ENCODE measurements around the gene RHBG.
"Not testable (repeated sequence)": the region's sequence is repeated elsewhere in the genome, so short reads cannot be mapped to it uniquely, and the experiment has no call there.

The RHBG gene

GRCh38 chr1:156359973-156360372, 9.0 kb upstream of the RHBG start:
- no peak for DNase-seq (ENCODE audit: low read depth in 2 of 2)

GRCh38 chr1:156360534-156360933, 8.5 kb upstream of the RHBG start:
- DNase-seq (ENCODE audit: low read depth in 2 of 2): no peak

- DNase-seq (ENCODE audit: low read depth in 2 of 2): no peak
These were observed 3.3 kb upstream of the RHBG start for GRCh38 chr1:156365754-156366153.

GRCh38 chr1:156366378-156367166, 2.4 kb upstream of the RHBG start:
- no peak for DNase-seq (ENCODE audit: low read depth in 2 of 2)

GRCh38 chr1:156367383-156368156, 1.4 kb upstream of the RHBG start:
- DNase-seq (ENCODE audit: low read depth in 2 of 2): no peak

GRCh38 chr1:156368157-156368658, 803 bp upstream of the RHBG start:
- DNase-seq (ENCODE audit: low read depth in 2 of 2): no peak

- DNase-seq (ENCODE audit: low read depth in 2 of 2): not testable (repeated sequence)
These were observed 775 bp downstream of the RHBG start for GRCh38 chr1:156369685-156370286.

- DNase-seq (ENCODE audit: low read depth in 2 of 2): no peak
These were observed 2.7 kb downstream of the RHBG start for GRCh38 chr1:156371553-156372264.

- DNase-seq (ENCODE audit: low read depth in 2 of 2): no peak
These were observed 3.2 kb downstream of the RHBG start for GRCh38 chr1:156372265-156372586.

- DNase-seq (ENCODE audit: low read depth in 2 of 2): no peak
These were observed 3.9 kb downstream of the RHBG start for GRCh38 chr1:156372876-156373275.

- no peak for DNase-seq (ENCODE audit: low read depth in 2 of 2)
These were observed 4.5 kb downstream of the RHBG start for GRCh38 chr1:156373546-156373945.

- no peak for DNase-seq (ENCODE audit: low read depth in 2 of 2)
These were observed 7.1 kb downstream of the RHBG start for GRCh38 chr1:156376146-156376545.

- DNase-seq (ENCODE audit: low read depth in 2 of 2): no peak
These were observed 8.2 kb downstream of the RHBG start for GRCh38 chr1:156376958-156377919.

- DNase-seq (ENCODE audit: low read depth in 2 of 2): no peak
These were observed 9.5 kb downstream of the RHBG start for GRCh38 chr1:156378557-156378956.

- DNase-seq (ENCODE audit: low read depth in 2 of 2): no peak
These were observed 10.6 kb downstream of the RHBG start for GRCh38 chr1:156379420-156380165.

- DNase-seq (ENCODE audit: low read depth in 2 of 2): no peak
These were observed 13.6 kb downstream of the RHBG start for GRCh38 chr1:156382561-156382960.

GRCh38 chr1:156383023-156383422, 14.0 kb downstream of the RHBG start:
- DNase-seq (ENCODE audit: low read depth in 2 of 2): peak in 1 of 2 experiments; percentile 12

- no peak for DNase-seq (ENCODE audit: low read depth in 2 of 2)
These were observed 15.0 kb downstream of the RHBG start for GRCh38 chr1:156384007-156384406.

- no peak for DNase-seq (ENCODE audit: low read depth in 2 of 2)
These were observed 15.6 kb downstream of the RHBG start for GRCh38 chr1:156384658-156385057.

- DNase-seq (ENCODE audit: low read depth in 2 of 2): peak; percentile 27 to 37
These were observed 16.6 kb downstream of the RHBG start for GRCh38 chr1:156385534-156386031.

Data from fibroblast of skin of left quadriceps (primary cell).